ENCODE data around the gene LRRC9. TPM values are rescaled to one million over a fixed set of nuclear protein-coding genes. Genes with fewer than 3 reads are reported as not detected.
"Not testable (repeated sequence)": the region's sequence is repeated elsewhere in the genome, so short reads cannot be mapped to it uniquely, and the experiment has no call there.

LRRC9 gene
- polyA plus RNA-seq, 1 experiment = not detected

- H3K27me3 ChIP-seq (ENCODE audit: control insufficient read depth, insufficient read depth, low read length) = no peaks in the 10 kb centered on the region
- POLR2A ChIA-PET = no interaction called here
- no peaks in the 10 kb centered on the region for H3K9me3 ChIP-seq (ENCODE audit: control insufficient read depth, insufficient read depth, low read length)
- H3K27ac ChIP-seq (ENCODE audit: low read depth, low read length) = no peak overlapping the region
- no peak for DNase-seq (ENCODE audit: low read depth, low spot score)
- H3K4me3 ChIP-seq (ENCODE audit: low read depth, low read length) = no peak overlapping the region
- CTCF ChIA-PET = no interaction called here
- TF ChIP-seq CTCF (IDR thresholded peaks at IDR 0.05; ENCODE audit: low read depth, low read length) = no peak
Observed at GRCh38 chr14:60097974-60098373, 178.0 kb downstream of the LRRC9 start.

- POLR2A ChIA-PET, CTCF ChIA-PET: not testable (repeated sequence)
Observed at GRCh38 chr14:60099855-60100254, 179.9 kb downstream of the LRRC9 start.

GRCh38 chr14:60101786-60102185 lies 181.8 kb downstream of the LRRC9 start:
- ChIA-PET POLR2A (interaction anchor here (1.4 kb wide), 1 partner anchor 9 kb away, joined by 3 read pairs; the partner anchor contains the start of gene PCNX4), CTCF (interaction anchor here (1.1 kb wide), 1 partner anchor 137 kb away, joined by 3 read pairs; no protein-coding TSS in a partner anchor)
- DNase-seq (ENCODE audit: low read depth, low spot score) = no peak

More at GRCh38 chr14:60099855-60100254, 179.9 kb downstream of the LRRC9 start:
- H3K4me3 ChIP-seq (ENCODE audit: low read depth, low read length); H3K9me3 ChIP-seq (ENCODE audit: control insufficient read depth, insufficient read depth, low read length); H3K27me3 ChIP-seq (ENCODE audit: control insufficient read depth, insufficient read depth, low read length); H3K27ac ChIP-seq (ENCODE audit: low read depth, low read length); DNase-seq (ENCODE audit: low read depth, low spot score): not testable (repeated sequence)

GRCh38 chr14:60102389-60102788 lies 182.4 kb downstream of the LRRC9 start:
- DNase-seq (ENCODE audit: low read depth, low spot score) = peak; percentile 57
- H3K4me3 ChIP-seq (ENCODE audit: low read depth, low read length) = no peak overlapping the region
- ChIA-PET CTCF (no interaction called here), POLR2A (interaction anchor here (1.4 kb wide), 1 partner anchor 10 kb away, joined by 3 read pairs; the partner anchor contains the start of gene PCNX4)
- no peaks in the 10 kb centered on the region for H3K27me3 ChIP-seq (ENCODE audit: control insufficient read depth, insufficient read depth, low read length)
- no peak for TF ChIP-seq CTCF (IDR thresholded peaks at IDR 0.05; ENCODE audit: low read depth, low read length)
- H3K9me3 ChIP-seq (ENCODE audit: control insufficient read depth, insufficient read depth, low read length) = no peaks in the 10 kb centered on the region
- H3K27ac ChIP-seq (ENCODE audit: low read depth, low read length) = no peak overlapping the region

More at GRCh38 chr14:60101786-60102185, 181.8 kb downstream of the LRRC9 start:
- H3K27ac ChIP-seq (ENCODE audit: low read depth, low read length) = no peak overlapping the region
- no peak for TF ChIP-seq CTCF (IDR thresholded peaks at IDR 0.05; ENCODE audit: low read depth, low read length)
- H3K9me3 ChIP-seq (ENCODE audit: control insufficient read depth, insufficient read depth, low read length) = no peaks in the 10 kb centered on the region
- no peak overlapping the region for H3K4me3 ChIP-seq (ENCODE audit: low read depth, low read length)
- H3K27me3 ChIP-seq (ENCODE audit: control insufficient read depth, insufficient read depth, low read length) = no peaks in the 10 kb centered on the region

GRCh38 chr14:60106339-60106738 lies 186.4 kb downstream of the LRRC9 start:
- DNase-seq (ENCODE audit: low read depth, low spot score) = no peak
- ChIA-PET CTCF (interaction anchor here (1.5 kb wide), 1 partner anchor 11 kb away, joined by 4 read pairs; no protein-coding TSS in a partner anchor), POLR2A (no interaction called here)
- Histone ChIP-seq H3K27ac (ENCODE audit: low read depth, low read length) (no peak overlapping the region), H3K9me3 (ENCODE audit: control insufficient read depth, insufficient read depth, low read length) (no peaks in the 10 kb centered on the region), H3K4me3 (ENCODE audit: low read depth, low read length) (no peak overlapping the region), H3K27me3 (ENCODE audit: control insufficient read depth, insufficient read depth, low read length) (no peaks in the 10 kb centered on the region)
- TF ChIP-seq CTCF (IDR thresholded peaks at IDR 0.05; ENCODE audit: low read depth, low read length) = no peak

All from AG04450 (cell line).